HEK293 (cell line): ENCODE measurements around the gene APOBEC2.

Experiments used
- CTCF ChIA-PET: fragments of 350-600 bp; formaldehyde crosslinking; extraction: SDS; loops from one replicate; lab custom pipeline; 2021; ENCODE audit warnings: antibody characterized with exemption; lab: Yijun Ruan, JAX
- POLR2A ChIA-PET: fragments of 300-600 bp; formaldehyde crosslinking; extraction: SDS; loops from one replicate; lab custom pipeline; 2020; ENCODE audit warnings: antibody characterized with exemption, inconsistent platforms; lab: Yijun Ruan, JAX
- H3K27ac ChIP-seq: fragments of 200-500 bp; sonication (Bioruptor generic); 2 replicates; pipeline ENCODE4 v1.5.1; 2014; ENCODE audit warnings: low read depth, low read length, control low read depth, inconsistent platforms; ENCODE audit errors: extremely low read depth
- H3K36me3 ChIP-seq, 2 experiments: fragments of 200-500 bp in 1 of 2; sonication (Bioruptor generic) in 1 of 2; 1 replicate in 1 of 2; 2 replicates in 1 of 2; pipeline ENCODE4 v1.5.1; 2014 to 2017; ENCODE audit warnings: inconsistent platforms in 2 of 2, low read length in 2 of 2; ENCODE audit not compliant: control insufficient read depth in 2 of 2, insufficient read depth in 1 of 2
- H3K4me1 ChIP-seq: fragments of 200-500 bp; sonication (Bioruptor generic); 2 replicates; pipeline ENCODE4 v1.5.1; 2014; ENCODE audit warnings: mild to moderate bottlenecking, low read length, inconsistent platforms; ENCODE audit not compliant: control insufficient read depth, insufficient read depth
- H3K4me3 ChIP-seq: 2 replicates; pipeline ENCODE4 v1.5.1; 2011; ENCODE audit warnings: low read depth, mild to moderate bottlenecking, control low read depth, low read length, moderate library complexity
- H3K9me3 ChIP-seq: fragments of 200-500 bp; sonication (Bioruptor generic); 2 replicates; pipeline ENCODE4 v1.5.1; 2014; ENCODE audit warnings: low read depth, low read length, inconsistent platforms; ENCODE audit not compliant: control insufficient read depth, insufficient read depth
- AEBP2 ChIP-seq: fragments of 450-650 bp; formaldehyde crosslinking; IDR thresholded peaks from 2 replicates; pipeline ENCODE4 v1.5.1; 2016; ENCODE audit warnings: missing biosample characterization, missing genetic modification characterization, borderline replicate concordance
- PATZ1 ChIP-seq: fragments of 450-650 bp; formaldehyde crosslinking; IDR thresholded peaks from 2 replicates; pipeline ENCODE4 v1.5.1; 2016; ENCODE audit warnings: missing biosample characterization, missing genetic modification characterization
- PRDM4 ChIP-seq: fragments of 450-650 bp; formaldehyde crosslinking; IDR thresholded peaks from 2 replicates; pipeline ENCODE4 v1.5.1; 2017; ENCODE audit warnings: missing biosample characterization, missing genetic modification characterization
- TRIM28 ChIP-seq: IDR thresholded peaks from 2 replicates; pipeline ENCODE4 v1.6.1; 2011; ENCODE audit warnings: low read length, control low read depth, borderline replicate concordance
- ZNF24 ChIP-seq: fragments of 450-650 bp; formaldehyde crosslinking; IDR thresholded peaks from 2 replicates; pipeline ENCODE4 v1.5.1; 2016; ENCODE audit warnings: missing biosample characterization, missing genetic modification characterization
- ZNF26 ChIP-seq: fragments of 450-650 bp; formaldehyde crosslinking; IDR thresholded peaks from 2 replicates; pipeline ENCODE4 v1.5.1; 2016; ENCODE audit warnings: missing biosample characterization, missing genetic modification characterization
- ZNF48 ChIP-seq: fragments of 450-650 bp; formaldehyde crosslinking; IDR thresholded peaks from 2 replicates; pipeline ENCODE4 v1.5.1; 2016; ENCODE audit warnings: missing biosample characterization, missing genetic modification characterization
- ZNF488 ChIP-seq: fragments of 450-650 bp; formaldehyde crosslinking; IDR thresholded peaks from 2 replicates; pipeline ENCODE4 v1.5.1; 2016; ENCODE audit warnings: missing biosample characterization, missing genetic modification characterization
- ZNF843 ChIP-seq: fragments of 450-650 bp; formaldehyde crosslinking; IDR thresholded peaks from 2 replicates; pipeline ENCODE4 v1.5.1; 2016; ENCODE audit warnings: missing biosample characterization, missing genetic modification characterization
- ZXDB ChIP-seq: fragments of 450-650 bp; formaldehyde crosslinking; IDR thresholded peaks from 2 replicates; pipeline ENCODE4 v1.5.1; 2016; ENCODE audit warnings: missing biosample characterization, missing genetic modification characterization
- TF ChIP-seq, protein P1 (sequence below): fragments of 450-650 bp; formaldehyde crosslinking; IDR thresholded peaks from 2 replicates; pipeline ENCODE4 v1.5.0; 2017; ENCODE audit warnings: missing biosample characterization, missing genetic modification characterization, borderline replicate concordance

Gene APOBEC2

DNA sequence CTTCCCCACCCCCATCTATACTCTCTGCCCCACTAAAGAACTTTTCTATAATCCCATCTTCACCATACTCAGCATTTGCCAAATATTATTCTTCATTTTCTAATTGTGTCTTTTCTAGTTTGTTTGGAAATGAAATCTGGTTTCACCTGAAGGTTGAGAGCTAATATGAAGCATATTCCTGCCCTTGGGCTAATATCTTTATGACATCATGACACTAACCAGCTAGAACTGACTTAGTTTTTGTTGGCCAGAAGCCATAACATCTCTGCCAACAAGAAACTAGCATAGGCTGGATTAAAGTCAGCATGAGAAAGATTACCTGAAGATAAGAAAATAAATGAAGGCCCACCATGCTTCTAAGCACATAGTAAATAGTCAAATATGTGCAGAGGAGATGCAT, 30.7 kb upstream of the APOBEC2 start (continued):
- TF ChIP-seq PATZ1 (tag by site-specific recombination) (0 out of 2 replicates have a peak, but pooled peaks have one; percentile 9), PRDM4 (tag by site-specific recombination) (no peak), ZNF26 (tag by site-specific recombination) (no peak), ZNF24 (tag by site-specific recombination) (0 out of 2 replicates have a peak, but pooled peaks have one; percentile 54), TRIM28 (peak; percentile 42; the same call in 1 of the 2 replicates), ZXDB (tag by site-specific recombination) (peak; percentile 61), ZNF488 (no peak), ZNF48 (tag by site-specific recombination) (no peak), AEBP2 (tag by site-specific recombination) (no peak), ZNF843 (tag by site-specific recombination) (peak; percentile 65)
- TF ChIP-seq, protein P1, sequence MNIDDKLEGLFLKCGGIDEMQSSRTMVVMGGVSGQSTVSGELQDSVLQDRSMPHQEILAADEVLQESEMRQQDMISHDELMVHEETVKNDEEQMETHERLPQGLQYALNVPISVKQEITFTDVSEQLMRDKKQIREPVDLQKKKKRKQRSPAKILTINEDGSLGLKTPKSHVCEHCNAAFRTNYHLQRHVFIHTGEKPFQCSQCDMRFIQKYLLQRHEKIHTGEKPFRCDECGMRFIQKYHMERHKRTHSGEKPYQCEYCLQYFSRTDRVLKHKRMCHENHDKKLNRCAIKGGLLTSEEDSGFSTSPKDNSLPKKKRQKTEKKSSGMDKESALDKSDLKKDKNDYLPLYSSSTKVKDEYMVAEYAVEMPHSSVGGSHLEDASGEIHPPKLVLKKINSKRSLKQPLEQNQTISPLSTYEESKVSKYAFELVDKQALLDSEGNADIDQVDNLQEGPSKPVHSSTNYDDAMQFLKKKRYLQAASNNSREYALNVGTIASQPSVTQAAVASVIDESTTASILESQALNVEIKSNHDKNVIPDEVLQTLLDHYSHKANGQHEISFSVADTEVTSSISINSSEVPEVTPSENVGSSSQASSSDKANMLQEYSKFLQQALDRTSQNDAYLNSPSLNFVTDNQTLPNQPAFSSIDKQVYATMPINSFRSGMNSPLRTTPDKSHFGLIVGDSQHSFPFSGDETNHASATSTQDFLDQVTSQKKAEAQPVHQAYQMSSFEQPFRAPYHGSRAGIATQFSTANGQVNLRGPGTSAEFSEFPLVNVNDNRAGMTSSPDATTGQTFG (tag by site-specific recombination) = no peak

- H3K9me3 ChIP-seq = no peaks in the 10 kb centered on the region
- TF ChIP-seq, protein P1 (tag by site-specific recombination) = no peak
- no peak overlapping the region for H3K27ac ChIP-seq
- peaks cover 16% of the 10 kb centered on the region for H3K4me1 ChIP-seq
- no peaks in the 10 kb centered on the region for H3K36me3 ChIP-seq
- CTCF ChIA-PET = interaction anchor here (0.9 to 11.0 kb wide), 15 partner anchors 8 to 409 kb away, joined by 3 to 146 read pairs (median 6); partner anchors contain the start of genes TSPO2 and UNC5CL
- H3K4me3 ChIP-seq = no peak overlapping the region
- POLR2A ChIA-PET = interaction anchor here (1.2 kb wide), 1 partner anchor 49 kb away, joined by 3 read pairs; the partner anchor contains the start of genes NFYA and OARD1
Observed at GRCh38 chr6:41023114-41023513, 29.9 kb upstream of the APOBEC2 start.
